HEK293T (cell line): ENCODE data around the gene MTA1.

Experiments
- ARNT ChIP-seq: fragments of 450-650 bp; IDR thresholded peaks from 2 replicates; pipeline ENCODE4 v1.6.1; 2017; ENCODE audit warnings: mild to moderate bottlenecking
- BHLHE40 ChIP-seq: fragments of 450-650 bp; IDR thresholded peaks from 2 replicates; pipeline ENCODE4 v1.6.1; 2016; ENCODE audit warnings: mild to moderate bottlenecking, moderate library complexity, borderline replicate concordance
- ELF4 ChIP-seq: fragments of 450-650 bp; IDR thresholded peaks from 2 replicates; pipeline ENCODE4 v1.6.1; 2017; ENCODE audit warnings: antibody characterized with exemption
- FOXK2 ChIP-seq: fragments of 450-650 bp; IDR thresholded peaks from 2 replicates; pipeline ENCODE4 v1.6.1; 2016; ENCODE audit warnings: mild to moderate bottlenecking
- LEF1 ChIP-seq: fragments of 450-650 bp; IDR thresholded peaks from 2 replicates; pipeline ENCODE4 v1.6.1; 2017; ENCODE audit warnings: mild to moderate bottlenecking, borderline replicate concordance
- NFRKB ChIP-seq: fragments of 450-650 bp; IDR thresholded peaks from 2 replicates; pipeline ENCODE4 v1.6.1; 2016; ENCODE audit warnings: mild to moderate bottlenecking, moderate library complexity
- SP1 ChIP-seq: fragments of 450-650 bp; IDR thresholded peaks from 2 replicates; pipeline ENCODE4 v1.6.1; 2017
- SUZ12 ChIP-seq: fragments of 450-650 bp; IDR thresholded peaks from 2 replicates; pipeline ENCODE4 v1.6.1; 2016; ENCODE audit warnings: mild to moderate bottlenecking
- ZNF384 ChIP-seq: fragments of 450-650 bp; IDR thresholded peaks from 2 replicates; pipeline ENCODE4 v1.6.1; 2016
- TF ChIP-seq, protein P1 (sequence below): fragments of 450-650 bp; IDR thresholded peaks from 2 replicates; pipeline ENCODE4 v1.6.1; 2016

DNA sequence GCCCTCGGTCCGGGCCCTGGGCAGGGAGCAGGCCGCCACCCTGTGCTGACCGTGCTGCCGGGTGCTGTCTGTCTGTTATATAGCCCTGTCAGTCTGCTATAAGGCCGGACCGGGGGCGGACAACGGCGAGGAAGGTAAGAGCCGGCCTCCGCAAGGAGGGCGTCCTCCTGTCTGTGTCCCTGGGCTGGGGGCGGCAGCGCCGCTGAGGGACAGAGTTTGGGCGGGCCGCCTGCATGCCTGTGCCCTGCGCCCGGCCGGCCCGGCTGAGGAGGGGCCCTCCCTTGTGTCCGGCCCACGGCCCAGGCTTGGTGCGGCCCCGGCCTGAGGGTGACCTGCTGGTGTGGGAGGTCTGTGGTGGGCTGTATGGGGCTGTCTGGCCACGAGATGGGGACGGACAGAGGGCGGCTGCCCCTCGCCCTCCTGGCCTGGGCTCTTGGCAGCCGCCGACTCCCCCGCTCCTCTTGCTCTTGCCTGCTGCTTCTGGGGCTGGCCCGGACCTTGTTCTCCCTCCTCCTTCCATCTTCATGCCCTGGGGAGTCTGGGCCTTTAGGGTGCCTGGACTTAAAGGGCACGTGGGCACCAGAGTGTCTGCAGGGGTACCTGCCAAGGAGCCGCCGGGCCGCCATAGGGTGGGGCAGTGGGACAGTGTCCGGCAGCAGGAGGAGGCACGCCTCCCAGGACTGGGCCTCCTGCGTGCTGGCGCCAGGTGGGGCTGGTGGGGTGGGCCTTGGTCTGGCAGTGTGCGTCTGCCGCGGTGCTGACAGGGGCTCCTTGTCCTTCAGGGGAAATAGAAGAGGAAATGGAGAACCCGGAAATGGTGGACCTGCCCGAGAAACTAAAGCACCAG, 29.9 kb downstream of the MTA1 start:
- TF ChIP-seq NFRKB (no peak), BHLHE40 (no peak), ARNT (no peak), SUZ12 (no peak), ZNF384 (no peak), ELF4 (no peak), FOXK2 (no peak), LEF1 (no peak), SP1 (no peak)
- TF ChIP-seq, protein P1, sequence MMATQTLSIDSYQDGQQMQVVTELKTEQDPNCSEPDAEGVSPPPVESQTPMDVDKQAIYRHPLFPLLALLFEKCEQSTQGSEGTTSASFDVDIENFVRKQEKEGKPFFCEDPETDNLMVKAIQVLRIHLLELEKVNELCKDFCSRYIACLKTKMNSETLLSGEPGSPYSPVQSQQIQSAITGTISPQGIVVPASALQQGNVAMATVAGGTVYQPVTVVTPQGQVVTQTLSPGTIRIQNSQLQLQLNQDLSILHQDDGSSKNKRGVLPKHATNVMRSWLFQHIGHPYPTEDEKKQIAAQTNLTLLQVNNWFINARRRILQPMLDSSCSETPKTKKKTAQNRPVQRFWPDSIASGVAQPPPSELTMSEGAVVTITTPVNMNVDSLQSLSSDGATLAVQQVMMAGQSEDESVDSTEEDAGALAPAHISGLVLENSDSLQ = no peak
